K562 (cell line): ENCODE results near the gene SERPINB2. TPM values are rescaled to one million over a fixed set of nuclear protein-coding genes. Genes with fewer than 3 reads are reported as not detected.

ENCODE experiments used
- ATAC-seq: fragments of 200-7000 bp; cut with Tn5 transposase; 3 replicates; pipeline ENCODE4 v1.9.1; 2020; ENCODE audit warnings: moderate library complexity
- BruUV-seq: library from RNA; stranded (reverse); fragments of 400-500 nt; replicated peaks from 2 replicates; lab custom pipeline; 2021; lab: Mats Ljungman, UMichigan
- CTCF ChIA-PET: fragments of 300-600 bp; formaldehyde crosslinking; extraction: SDS; loops from one replicate; lab custom pipeline; 2021; ENCODE audit warnings: low intra/inter-chr PET ratio; lab: Yijun Ruan, JAX
- POLR2A ChIA-PET: fragments of 300-600, 350-650 bp; sonication (Branson Sonifier 250); formaldehyde crosslinking; extraction: SDS; loops from one replicate; lab custom pipeline; 2021; ENCODE audit warnings: antibody characterized with exemption, inconsistent platforms; lab: Yijun Ruan, JAX
- DNase-seq, 4 experiments: peaks; one replicate each; pipeline versions ENCODE4 v3.0.0 to v3.0.0-alpha.2; 2011 to 2018; ENCODE audit warnings: low spot score in 3 of 4, mixed read lengths in 3 of 4; ENCODE audit errors: extremely low read depth in 1 of 4
- FAIRE-seq: peaks from 2 replicates; lab custom pipeline; 2011; peaks lifted over from hg19 to GRCh38; lab: Jason Lieb, UNC
- H2AFZ ChIP-seq: 2 replicates; pipeline ENCODE4 v1.6.0; 2011; ENCODE audit warnings: low read depth, low read length, control low read depth, inconsistent platforms
- H3K27ac ChIP-seq: fragments of 200-600 bp; 3 replicates; pipeline ENCODE4 v1.8.0; 2011; ENCODE audit warnings: low read depth, mild to moderate bottlenecking, control low read depth, inconsistent platforms, low read length, moderate library complexity, mixed read lengths; ENCODE audit errors: extremely low read depth
- H3K27me3 ChIP-seq, 2 experiments: fragments of 300-600 bp in 1 of 2; 2 replicates in 1 of 2; 3 replicates in 1 of 2; pipeline versions ENCODE4 v1.6.0 to v1.8.0; 2011; ENCODE audit warnings: inconsistent platforms in 2 of 2, low read length in 2 of 2, mild to moderate bottlenecking in 1 of 2, mixed read lengths in 1 of 2, moderate library complexity in 1 of 2; ENCODE audit not compliant: control insufficient read depth in 2 of 2, insufficient read depth in 2 of 2
- H3K36me3 ChIP-seq: fragments of 300-600 bp; 3 replicates; pipeline ENCODE4 v1.8.0; 2011; ENCODE audit warnings: mild to moderate bottlenecking, low read length, inconsistent platforms; ENCODE audit not compliant: control insufficient read depth, insufficient read depth
- H3K4me1 ChIP-seq, 2 experiments: fragments of 200-600 bp in 1 of 2; replicated peaks in 1 of 2; 2 replicates in 1 of 2; 3 replicates in 1 of 2; pipeline versions ENCODE4 v1.5.1 to v1.8.0; 2011; ENCODE audit warnings: inconsistent platforms in 2 of 2, low read length in 2 of 2, mild to moderate bottlenecking in 1 of 2, mixed read lengths in 1 of 2, moderate library complexity in 1 of 2; ENCODE audit not compliant: control insufficient read depth in 2 of 2, insufficient read depth in 2 of 2
- H3K4me2 ChIP-seq: 2 replicates; pipeline ENCODE4 v1.6.1; 2011; ENCODE audit warnings: low read length, control low read depth, inconsistent platforms, mixed read lengths; ENCODE audit not compliant: insufficient read depth
- H3K4me3 ChIP-seq: fragments of 200-600 bp; sonication (generic), shearing (Covaris generic); 2 replicates; pipeline ENCODE4 v1.5.1; 2016; ENCODE audit warnings: control low read depth, inconsistent platforms
- H3K79me2 ChIP-seq: fragments of 200-600 bp; 3 replicates; pipeline ENCODE4 v1.8.0; 2011; ENCODE audit warnings: low read length, inconsistent platforms; ENCODE audit not compliant: control insufficient read depth, insufficient read depth
- H3K9ac ChIP-seq, 2 experiments: 2 replicates each; pipeline versions ENCODE4 v1.6.0 to v1.6.1; 2011; ENCODE audit warnings: low read depth in 2 of 2, low read length in 2 of 2, control low read depth in 1 of 2, inconsistent platforms in 1 of 2, mild to moderate bottlenecking in 1 of 2, mixed read lengths in 1 of 2; ENCODE audit not compliant: insufficient read depth in 1 of 2
- H3K9me1 ChIP-seq: one replicate; pipeline ENCODE4 v1.6.0; 2011; ENCODE audit warnings: inconsistent platforms, mild to moderate bottlenecking, low read length, moderate library complexity; ENCODE audit not compliant: control insufficient read depth, insufficient read depth
- H3K9me3 ChIP-seq: replicated peaks from 2 replicates; pipeline ENCODE4 v1.5.1; 2011; ENCODE audit warnings: low read depth, low read length, inconsistent platforms; ENCODE audit not compliant: control insufficient read depth, insufficient read depth
- H4K20me1 ChIP-seq: replicated peaks from 2 replicates; pipeline ENCODE4 v1.6.1; 2011; ENCODE audit warnings: low read length, inconsistent platforms, mixed read lengths; ENCODE audit not compliant: control insufficient read depth, insufficient read depth
- DLX4 ChIP-seq: fragments of 250-450 bp; sonication (Bioruptor Pico); IDR thresholded peaks from 2 replicates; pipeline ENCODE4 v1.6.1; 2021; ENCODE audit warnings: mild to moderate bottlenecking
- ETV1 ChIP-seq: fragments of 450-650 bp; conservative IDR thresholded peaks from 2 replicates; pipeline ENCODE4 v1.6.1; 2016; ENCODE audit warnings: missing genetic modification characterization, control low read depth, low read depth, missing compliant biosample characterization
- FOXA1 ChIP-seq: fragments of 450-650 bp; IDR thresholded peaks from 2 replicates; pipeline ENCODE4 v1.6.1; 2016; ENCODE audit warnings: mild to moderate bottlenecking, borderline replicate concordance
- FOXO4 ChIP-seq: fragments of 450-650 bp; formaldehyde crosslinking; IDR thresholded peaks from 2 replicates; pipeline ENCODE4 v1.4.0; 2020; ENCODE audit warnings: mild to moderate bottlenecking, moderate library complexity
- RAD21 ChIP-seq, 2 experiments: fragments of 250-450 bp in 1 of 2; fragments of 450-650 bp in 1 of 2; sonication (Bioruptor Pico) in 1 of 2; formaldehyde crosslinking in 1 of 2; IDR thresholded peaks in 1 of 2; conservative IDR thresholded peaks in 1 of 2; 2 replicates each; pipeline versions ENCODE4 v1.4.0 to v1.8.0; 2020 to 2022; ENCODE audit warnings: mild to moderate bottlenecking in 2 of 2, moderate library complexity in 1 of 2
- SIN3A ChIP-seq, 2 experiments: fragments of 150-350 bp in 1 of 2; IDR thresholded peaks; 2 replicates each; pipeline ENCODE4 v1.6.1; 2011 to 2016; ENCODE audit warnings: borderline replicate concordance in 2 of 2, low read depth in 2 of 2, low read length in 2 of 2, mild to moderate bottlenecking in 2 of 2, moderate library complexity in 2 of 2; ENCODE audit not compliant: control insufficient read depth in 1 of 2
- SMARCB1 ChIP-seq: IDR thresholded peaks from 2 replicates; pipeline ENCODE4 v1.6.1; 2011; ENCODE audit warnings: improper control_type of control experiment, low read depth; ENCODE audit not compliant: insufficient read length
- ZC3H11A ChIP-seq: IDR thresholded peaks from 2 replicates; pipeline ENCODE4 v1.6.1; 2012; ENCODE audit warnings: low read depth, low read length, improper control_type of control experiment
- WGBS: fragments of 100-300 bp; shearing (Covaris generic); methylation state at CpG from one replicate; pipeline ENCODE4 v1.1.6; 2016; ENCODE audit warnings: low coverage, mixed read lengths; ENCODE audit not compliant: insufficient coverage; ENCODE audit errors: missing lambda C conversion rate; 5-methylcytosine and 5-hydroxymethylcytosine counted together
- in situ Hi-C: fragments of 300-500 bp; cut with MboI; formaldehyde crosslinking; loops from 4 replicates; pipeline ENCODE4 v1.15.0; 2018; ENCODE audit warnings: inconsistent platforms, mixed read lengths
- intact Hi-C: fragments of 100-400 bp; cut with micrococcal nuclease; formaldehyde crosslinking; loops from 2 replicates; pipeline ENCODE4 v1.14.2; 2022
- polyA plus RNA-seq, 8 experiments: library from polyadenylated mRNA; depleted of rRNA in 4 of 8; stranded (reverse) in 5 of 8; unstranded in 3 of 8; fragments of >200 nt; fragmentation: Nextera tagmentation in 2 of 8; fragmentation: Illumina TruSeq in 1 of 8; extraction: Ambion mirVana in 2 of 8; extraction: Trizol in 1 of 8; gene quantifications; 2 replicates each; pipeline versions ENCODE4 v1.2.1 to v1.2.3, GENCODE V29; 2011 to 2014; ENCODE audit warnings: inconsistent platforms in 1 of 8, missing spikeins in 1 of 8
- total RNA-seq, 7 experiments: library from RNA; depleted of rRNA in 6 of 7; stranded (reverse); fragments of >200 nt in 6 of 7; fragmentation: Illumina TruSeq in 2 of 7; extraction: Trizol in 2 of 7; gene quantifications; 2 replicates each; pipeline versions ENCODE4 v1.2.1 to v1.2.3, GENCODE V29; 2011 to 2021; ENCODE audit warnings: low replicate concordance in 1 of 7
- TF ChIP-seq, protein P1 (sequence below): IDR thresholded peaks from 2 replicates; pipeline ENCODE4 v1.6.1; 2016; ENCODE audit warnings: missing genetic modification characterization, missing compliant biosample characterization
- TF ChIP-seq, protein P2 (sequence below), 2 experiments: fragments of 450-650 bp; IDR thresholded peaks; 2 replicates each; pipeline ENCODE4 v1.6.1; 2018; ENCODE audit warnings: mild to moderate bottlenecking in 2 of 2, low read depth in 1 of 2; ENCODE audit not compliant: partially characterized antibody in 2 of 2
- TF ChIP-seq, protein P3 (sequence below): fragments of 450-650 bp; conservative IDR thresholded peaks from 2 replicates; pipeline ENCODE4 v1.6.1; 2016; ENCODE audit warnings: missing genetic modification characterization, low read depth, mild to moderate bottlenecking, missing compliant biosample characterization, moderate library complexity

SERPINB2 gene
- total and polyA plus RNA-seq, 9 of the 15 experiments (the other 6 are each of a cell fraction or from before 2014, with no cell fraction given): 0.03 to 0.13 (median 0.09) TPM; not detected in 5

DNA sequence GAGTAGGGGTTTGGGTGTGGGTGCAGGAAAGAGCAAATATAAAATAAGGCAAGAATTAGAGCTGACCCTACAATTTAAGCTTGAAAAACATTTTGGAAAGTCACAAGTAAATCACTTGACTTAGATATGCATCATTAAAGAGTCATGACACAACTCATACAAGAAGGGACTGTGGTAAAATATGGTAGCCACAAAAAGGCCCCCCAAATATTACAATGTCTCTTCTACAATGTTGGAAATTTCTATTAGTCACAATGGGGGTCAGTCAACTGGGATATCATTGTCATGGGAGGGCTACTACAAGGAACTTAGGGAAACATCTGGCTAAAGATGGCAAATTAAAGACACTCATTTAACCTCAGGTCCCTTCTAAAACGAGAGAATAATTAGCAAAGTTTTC, 15.7 kb upstream of the SERPINB2 start:
- ChIA-PET POLR2A (no interaction called here), CTCF (no interaction called here)
- no TSS peak for BruUV-seq
- TF ChIP-seq, protein P1, sequence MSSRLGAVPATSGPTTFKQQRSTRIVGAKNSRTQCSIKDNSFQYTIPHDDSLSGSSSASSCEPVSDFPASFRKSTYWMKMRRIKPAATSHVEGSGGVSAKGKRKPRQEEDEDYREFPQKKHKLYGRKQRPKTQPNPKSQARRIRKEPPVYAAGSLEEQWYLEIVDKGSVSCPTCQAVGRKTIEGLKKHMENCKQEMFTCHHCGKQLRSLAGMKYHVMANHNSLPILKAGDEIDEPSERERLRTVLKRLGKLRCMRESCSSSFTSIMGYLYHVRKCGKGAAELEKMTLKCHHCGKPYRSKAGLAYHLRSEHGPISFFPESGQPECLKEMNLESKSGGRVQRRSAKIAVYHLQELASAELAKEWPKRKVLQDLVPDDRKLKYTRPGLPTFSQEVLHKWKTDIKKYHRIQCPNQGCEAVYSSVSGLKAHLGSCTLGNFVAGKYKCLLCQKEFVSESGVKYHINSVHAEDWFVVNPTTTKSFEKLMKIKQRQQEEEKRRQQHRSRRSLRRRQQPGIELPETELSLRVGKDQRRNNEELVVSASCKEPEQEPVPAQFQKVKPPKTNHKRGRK: no peak
- no peak for TF ChIP-seq FOXA1
- TF ChIP-seq RAD21 (CRISPR knock-in tag; conservative IDR thresholded peaks at IDR 0.05 in 1 of 2, IDR thresholded peaks at IDR 0.05 in 1 of 2): no peak
- TF ChIP-seq ETV1 (tag): no peak
- TF ChIP-seq ZC3H11A: no peak
- TF ChIP-seq SIN3A (IDR thresholded peaks at IDR 0.05; ENCODE audit: borderline replicate concordance in 2 of 2, control insufficient read depth in 1 of 2, low read depth in 2 of 2, low read length in 2 of 2): no peak
- TF ChIP-seq, protein P2, sequence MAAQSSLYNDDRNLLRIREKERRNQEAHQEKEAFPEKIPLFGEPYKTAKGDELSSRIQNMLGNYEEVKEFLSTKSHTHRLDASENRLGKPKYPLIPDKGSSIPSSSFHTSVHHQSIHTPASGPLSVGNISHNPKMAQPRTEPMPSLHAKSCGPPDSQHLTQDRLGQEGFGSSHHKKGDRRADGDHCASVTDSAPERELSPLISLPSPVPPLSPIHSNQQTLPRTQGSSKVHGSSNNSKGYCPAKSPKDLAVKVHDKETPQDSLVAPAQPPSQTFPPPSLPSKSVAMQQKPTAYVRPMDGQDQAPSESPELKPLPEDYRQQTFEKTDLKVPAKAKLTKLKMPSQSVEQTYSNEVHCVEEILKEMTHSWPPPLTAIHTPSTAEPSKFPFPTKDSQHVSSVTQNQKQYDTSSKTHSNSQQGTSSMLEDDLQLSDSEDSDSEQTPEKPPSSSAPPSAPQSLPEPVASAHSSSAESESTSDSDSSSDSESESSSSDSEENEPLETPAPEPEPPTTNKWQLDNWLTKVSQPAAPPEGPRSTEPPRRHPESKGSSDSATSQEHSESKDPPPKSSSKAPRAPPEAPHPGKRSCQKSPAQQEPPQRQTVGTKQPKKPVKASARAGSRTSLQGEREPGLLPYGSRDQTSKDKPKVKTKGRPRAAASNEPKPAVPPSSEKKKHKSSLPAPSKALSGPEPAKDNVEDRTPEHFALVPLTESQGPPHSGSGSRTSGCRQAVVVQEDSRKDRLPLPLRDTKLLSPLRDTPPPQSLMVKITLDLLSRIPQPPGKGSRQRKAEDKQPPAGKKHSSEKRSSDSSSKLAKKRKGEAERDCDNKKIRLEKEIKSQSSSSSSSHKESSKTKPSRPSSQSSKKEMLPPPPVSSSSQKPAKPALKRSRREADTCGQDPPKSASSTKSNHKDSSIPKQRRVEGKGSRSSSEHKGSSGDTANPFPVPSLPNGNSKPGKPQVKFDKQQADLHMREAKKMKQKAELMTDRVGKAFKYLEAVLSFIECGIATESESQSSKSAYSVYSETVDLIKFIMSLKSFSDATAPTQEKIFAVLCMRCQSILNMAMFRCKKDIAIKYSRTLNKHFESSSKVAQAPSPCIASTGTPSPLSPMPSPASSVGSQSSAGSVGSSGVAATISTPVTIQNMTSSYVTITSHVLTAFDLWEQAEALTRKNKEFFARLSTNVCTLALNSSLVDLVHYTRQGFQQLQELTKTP (IDR thresholded peaks at IDR 0.05; ENCODE audit: low read depth in 1 of 2, partially characterized antibody in 2 of 2): no peak
- TF ChIP-seq, protein P3, sequence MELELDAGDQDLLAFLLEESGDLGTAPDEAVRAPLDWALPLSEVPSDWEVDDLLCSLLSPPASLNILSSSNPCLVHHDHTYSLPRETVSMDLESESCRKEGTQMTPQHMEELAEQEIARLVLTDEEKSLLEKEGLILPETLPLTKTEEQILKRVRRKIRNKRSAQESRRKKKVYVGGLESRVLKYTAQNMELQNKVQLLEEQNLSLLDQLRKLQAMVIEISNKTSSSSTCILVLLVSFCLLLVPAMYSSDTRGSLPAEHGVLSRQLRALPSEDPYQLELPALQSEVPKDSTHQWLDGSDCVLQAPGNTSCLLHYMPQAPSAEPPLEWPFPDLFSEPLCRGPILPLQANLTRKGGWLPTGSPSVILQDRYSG: no peak
- TF ChIP-seq FOXO4 (CRISPR knock-in tag): no peak
- TF ChIP-seq DLX4 (CRISPR knock-in tag): no peak
- no peak for TF ChIP-seq SMARCB1

More for the DNA sequence above, 15.7 kb upstream of the SERPINB2 start:
- Histone ChIP-seq H4K20me1 (no peaks in the 10 kb centered on the region), H3K4me3 (no peak overlapping the region), H3K9ac (no peak overlapping the region), H3K36me3 (no peaks in the 10 kb centered on the region), H2AFZ (no peak overlapping the region), H3K9me1 (no peaks in the 10 kb centered on the region), H3K79me2 (no peaks in the 10 kb centered on the region), H3K27me3 (no peaks in the 10 kb centered on the region), H3K4me1 (no peaks in the 10 kb centered on the region), H3K27ac (no peak overlapping the region), H3K9me3 (no peaks in the 10 kb centered on the region), H3K4me2 (no peak overlapping the region)
- no peak for DNase-seq
- in situ Hi-C loops: no loop called here
- WGBS: 0% methylated on average over 1 of the region's 1 CpG
- no peak for ATAC-seq
- intact Hi-C loops: no loop called here
- no peak for FAIRE-seq
